H1 (cell line): Measurements from ENCODE around the gene MAPK9. TPM values are rescaled to one million over a fixed set of nuclear protein-coding genes. Genes with fewer than 3 reads are reported as not detected.

ENCODE experiments used
- CTCF ChIA-PET: fragments of 300-600 bp; sonication (Branson Sonifier 250); formaldehyde crosslinking; loops from one replicate; lab custom pipeline; 2021; ENCODE audit not compliant: partially characterized antibody; lab: Charles Lee
- POLR2A ChIA-PET: fragments of 300-600 bp; sonication (Branson Sonifier 250); formaldehyde crosslinking; loops from one replicate; lab custom pipeline; 2021; ENCODE audit warnings: inconsistent platforms; ENCODE audit not compliant: partially characterized antibody; lab: Charles Lee
- DNase-seq, 2 experiments: peaks; one replicate each; pipeline versions ENCODE4 v3.0.0 to v3.0.0-alpha.2; 2010 to 2022; ENCODE audit warnings: low spot score in 2 of 2, low read depth in 1 of 2, mixed read lengths in 1 of 2
- FAIRE-seq: peaks from 2 replicates; lab custom pipeline; 2011; peaks lifted over from hg19 to GRCh38; lab: Jason Lieb, UNC
- H2AFZ ChIP-seq: 2 replicates; pipeline ENCODE4 v1.8.1; 2012; ENCODE audit warnings: low read length, inconsistent platforms
- H2AK5ac ChIP-seq: 2 replicates; pipeline ENCODE4 v1.6.1; 2013; ENCODE audit warnings: low read depth, low read length
- H2BK120ac ChIP-seq: replicated peaks from 2 replicates; pipeline ENCODE3; 2013; ENCODE audit warnings: low read depth, low read length, inconsistent platforms
- H2BK12ac ChIP-seq: 2 replicates; pipeline ENCODE4 v1.6.1; 2013; ENCODE audit warnings: low read depth, low read length
- H2BK15ac ChIP-seq: 2 replicates; pipeline ENCODE4 v1.6.1; 2013; ENCODE audit warnings: low read length
- H2BK20ac ChIP-seq: 2 replicates; pipeline ENCODE4 v1.6.1; 2013; ENCODE audit warnings: low read length
- H2BK5ac ChIP-seq: 2 replicates; pipeline ENCODE4 v1.6.1; 2013; ENCODE audit warnings: low read depth, low read length
- H3K14ac ChIP-seq: 2 replicates; pipeline ENCODE4 v1.6.1; 2013; ENCODE audit warnings: inconsistent platforms; ENCODE audit not compliant: insufficient read length
- H3K18ac ChIP-seq: 2 replicates; pipeline ENCODE4 v1.6.1; 2013; ENCODE audit warnings: low read length; ENCODE audit errors: extremely low read depth
- H3K23ac ChIP-seq: 2 replicates; pipeline ENCODE4 v1.6.1; 2013; ENCODE audit warnings: inconsistent platforms; ENCODE audit not compliant: insufficient read length
- H3K23me2 ChIP-seq: 2 replicates; pipeline ENCODE4 v1.6.1; 2013; ENCODE audit warnings: low read depth, low read length
- H3K27ac ChIP-seq: 2 replicates; pipeline ENCODE4 v1.6.1; 2011; ENCODE audit warnings: low read depth, low read length, inconsistent platforms
- H3K27me3 ChIP-seq, 4 experiments: replicated peaks in 1 of 4; 1 replicate in 1 of 4; 2 replicates in 3 of 4; pipeline versions ENCODE4 v1.6.1 to v1.8.1; 2011 to 2013; ENCODE audit warnings: low read length in 3 of 4, mild to moderate bottlenecking in 3 of 4, inconsistent platforms in 2 of 4, mixed read lengths in 2 of 4, moderate library complexity in 1 of 4; ENCODE audit not compliant: control insufficient read depth in 3 of 4, insufficient read depth in 3 of 4; ENCODE audit errors: extremely low read depth in 1 of 4
- H3K36me3 ChIP-seq, 4 experiments: 2 replicates each; pipeline versions ENCODE4 v1.6.1 to v1.8.1; 2011 to 2013; ENCODE audit warnings: mild to moderate bottlenecking in 4 of 4, low read length in 3 of 4, moderate library complexity in 2 of 4, control low read depth in 1 of 4, inconsistent platforms in 1 of 4; ENCODE audit not compliant: insufficient read depth in 4 of 4, control insufficient read depth in 2 of 4
- H3K4ac ChIP-seq: replicated peaks from 2 replicates; pipeline ENCODE3; 2013; ENCODE audit warnings: low read length, low read depth, mixed read lengths, inconsistent platforms; ENCODE audit not compliant: insufficient read length
- H3K4me1 ChIP-seq, 4 experiments: replicated peaks in 1 of 4; 1 replicate in 1 of 4; 2 replicates in 3 of 4; pipeline versions ENCODE4 v1.6.1 to v1.8.1; 2011 to 2013; ENCODE audit warnings: low read length in 3 of 4, inconsistent platforms in 2 of 4, mixed read lengths in 1 of 4; ENCODE audit not compliant: insufficient read depth in 4 of 4, control insufficient read depth in 3 of 4
- H3K4me2 ChIP-seq, 2 experiments: 2 replicates each; pipeline versions ENCODE4 v1.6.1 to v1.8.1; 2011 to 2013; ENCODE audit warnings: low read depth in 2 of 2, low read length in 2 of 2, control low read depth in 1 of 2, inconsistent platforms in 1 of 2, mild to moderate bottlenecking in 1 of 2; ENCODE audit not compliant: insufficient read depth in 1 of 2
- H3K4me3 ChIP-seq, 4 experiments: fragments of 200-600, 300-600 bp in 1 of 4; sonication (generic), shearing (Covaris generic), sonication (Bioruptor Twin) in 1 of 4; 2 replicates each; pipeline versions ENCODE4 v1.5.1 to v1.8.1; 2011 to 2016; ENCODE audit warnings: low read length in 4 of 4, low read depth in 3 of 4, control low read depth in 2 of 4, inconsistent platforms in 2 of 4, mild to moderate bottlenecking in 2 of 4, mixed read lengths in 1 of 4, moderate library complexity in 1 of 4; ENCODE audit not compliant: insufficient read depth in 2 of 4; ENCODE audit errors: extremely low read depth in 1 of 4
- H3K56ac ChIP-seq: replicated peaks from 2 replicates; pipeline ENCODE3; 2013; ENCODE audit warnings: low read depth, mild to moderate bottlenecking, mixed read lengths, low read length, inconsistent platforms; ENCODE audit not compliant: insufficient read length
- H3K79me1 ChIP-seq: 2 replicates; pipeline ENCODE4 v1.6.1; 2013; ENCODE audit warnings: low read depth, low read length, control low read depth
- H3K79me2 ChIP-seq, 2 experiments: 2 replicates each; pipeline versions ENCODE4 v1.6.1 to v1.8.1; 2012 to 2013; ENCODE audit warnings: low read length in 2 of 2, mild to moderate bottlenecking in 2 of 2, inconsistent platforms in 1 of 2; ENCODE audit not compliant: insufficient read depth in 2 of 2, control insufficient read depth in 1 of 2
- H3K9ac ChIP-seq, 4 experiments: replicated peaks in 1 of 4; 1 replicate in 1 of 4; 2 replicates in 3 of 4; pipeline versions ENCODE4 v1.6.1 to v1.8.1; 2011 to 2013; ENCODE audit warnings: low read depth in 3 of 4, low read length in 3 of 4, control low read depth in 2 of 4, mild to moderate bottlenecking in 2 of 4, moderate library complexity in 2 of 4, inconsistent platforms in 1 of 4; ENCODE audit errors: extremely low read depth in 1 of 4
- H3K9me3 ChIP-seq, 2 experiments: 2 replicates each; pipeline versions ENCODE4 v1.6.1 to v1.8.1; 2012 to 2013; ENCODE audit warnings: mild to moderate bottlenecking in 2 of 2, moderate library complexity in 2 of 2, control low read depth in 1 of 2, inconsistent platforms in 1 of 2, low read depth in 1 of 2, low read length in 1 of 2, mixed read lengths in 1 of 2; ENCODE audit not compliant: insufficient read depth in 2 of 2
- H4K20me1 ChIP-seq, 2 experiments: replicated peaks in 1 of 2; 2 replicates each; pipeline versions ENCODE3 to v1.8.1; 2011 to 2013; ENCODE audit warnings: inconsistent platforms in 2 of 2, low read length in 2 of 2, mild to moderate bottlenecking in 1 of 2; ENCODE audit not compliant: insufficient read depth in 2 of 2, control insufficient read depth in 1 of 2
- H4K5ac ChIP-seq: 2 replicates; pipeline ENCODE4 v1.6.1; 2013; ENCODE audit warnings: low read length, low read depth, mixed read lengths, inconsistent platforms; ENCODE audit not compliant: insufficient read length
- H4K8ac ChIP-seq: 2 replicates; pipeline ENCODE4 v1.8.0; 2013; ENCODE audit warnings: mild to moderate bottlenecking, moderate library complexity, low read length, inconsistent platforms; ENCODE audit not compliant: insufficient read depth; ENCODE audit errors: extremely low read depth
- H4K91ac ChIP-seq: replicated peaks from 2 replicates; pipeline ENCODE3; 2013; ENCODE audit warnings: low read length, mixed read lengths, inconsistent platforms; ENCODE audit not compliant: insufficient read length
- BRCA1 ChIP-seq: IDR thresholded peaks from 2 replicates; pipeline ENCODE4 v1.6.1; 2012; ENCODE audit warnings: low read depth, low read length, improper control_type of control experiment
- CBX5 ChIP-seq: fragments of 300-800, 300-1000 bp; sonication (generic); IDR thresholded peaks from 2 replicates; pipeline ENCODE4 v1.7.1; 2016; ENCODE audit warnings: antibody characterized with exemption, low read length, low read depth
- HDAC2 ChIP-seq, 2 experiments: fragments of 300-600 bp in 1 of 2; sonication (generic) in 1 of 2; IDR thresholded peaks; 2 replicates each; pipeline ENCODE4 v1.6.1; 2011 to 2012; ENCODE audit warnings: low read depth in 2 of 2, low read length in 2 of 2, mild to moderate bottlenecking in 2 of 2, moderate library complexity in 2 of 2, borderline replicate concordance in 1 of 2, inconsistent platforms in 1 of 2
- KDM4A ChIP-seq: IDR thresholded peaks from one replicate; pipeline ENCODE4 v1.7.1; 2012; ENCODE audit warnings: low read depth, mild to moderate bottlenecking, moderate library complexity, low read length, inconsistent platforms; ENCODE audit not compliant: severe bottlenecking
- KDM5A ChIP-seq: fragments of 200-600 bp; IDR thresholded peaks from 2 replicates; pipeline ENCODE4 v1.7.1; 2012; ENCODE audit warnings: mild to moderate bottlenecking, low read length, inconsistent platforms, mixed read lengths
- NRF1 ChIP-seq: IDR thresholded peaks from 2 replicates; pipeline ENCODE4 v1.6.1; 2011; ENCODE audit warnings: mild to moderate bottlenecking, low read depth, low read length, improper control_type of control experiment
- RAD21 ChIP-seq, 2 experiments: IDR thresholded peaks in 1 of 2; conservative IDR thresholded peaks in 1 of 2; 2 replicates each; pipeline ENCODE4 v1.6.1; 2011; ENCODE audit warnings: low read depth in 2 of 2, low read length in 2 of 2, improper control_type of control experiment in 1 of 2, inconsistent platforms in 1 of 2, mild to moderate bottlenecking in 1 of 2, moderate library complexity in 1 of 2
- RNF2 ChIP-seq: fragments of 200-900, 300-1000 bp; sonication (generic); IDR thresholded peaks from 2 replicates; pipeline ENCODE4 v1.7.1; 2016; ENCODE audit warnings: borderline replicate concordance, low read depth, mild to moderate bottlenecking, antibody characterized with exemption, low read length; ENCODE audit not compliant: poor library complexity, severe bottlenecking; ENCODE audit errors: missing control alignments
- SIX5 ChIP-seq: IDR thresholded peaks from 2 replicates; pipeline ENCODE4 v1.6.1; 2011; ENCODE audit warnings: mild to moderate bottlenecking, low read depth, low read length
- SP1 ChIP-seq: IDR thresholded peaks from 2 replicates; pipeline ENCODE4 v1.6.1; 2011; ENCODE audit warnings: low read depth, low read length
- WGBS, 2 experiments: shearing (Covaris generic) in 1 of 2; methylation state at CpG; one replicate each; pipeline versions ENCODE4 v1.1.6 to v1.1.7; 2013 to 2015; ENCODE audit warnings: low lambda C conversion rate in 2 of 2, mixed read lengths in 2 of 2, inconsistent platforms in 1 of 2, low coverage in 1 of 2, missing lambda C conversion rate in 1 of 2; ENCODE audit not compliant: insufficient replicate concordance in 2 of 2, insufficient coverage in 1 of 2, insufficient read length in 1 of 2; ENCODE audit errors: extremely low coverage in 1 of 2, missing lambda C conversion rate in 1 of 2; 5-methylcytosine and 5-hydroxymethylcytosine counted together
- polyA plus RNA-seq, 7 experiments: library from polyadenylated mRNA; depleted of rRNA in 3 of 7; stranded (reverse) in 5 of 7; unstranded in 2 of 7; fragments of >200 nt in 5 of 7; fragments of 200-250 nt in 2 of 7; gene quantifications; 1 replicate in 5 of 7; 2 replicates in 1 of 7; 4 replicates in 1 of 7; pipeline versions ENCODE4 v1.2.1 to v1.2.3, GENCODE V29; 2011 to 2013; ENCODE audit warnings: missing spikeins in 2 of 7, mixed read lengths in 2 of 7
- total RNA-seq: library from RNA; stranded (reverse); fragmentation: NEBNext Ultra II Directional; extraction: Animal tissue kit (Norgen Biotek cat#: 25700); gene quantifications from 2 replicates; pipeline ENCODE4 v1.2.1, GENCODE V29; 2021
- TF ChIP-seq, protein P1 (sequence below): IDR thresholded peaks from 2 replicates; pipeline ENCODE4 v1.6.1; 2011; ENCODE audit warnings: low read length, improper control_type of control experiment

MAPK9 gene
- total and polyA plus RNA-seq, 2 of the 8 experiments (the other 6 are each of a cell fraction or from before 2014, with no cell fraction given), result 22.3 to 43.7 TPM

DNA sequence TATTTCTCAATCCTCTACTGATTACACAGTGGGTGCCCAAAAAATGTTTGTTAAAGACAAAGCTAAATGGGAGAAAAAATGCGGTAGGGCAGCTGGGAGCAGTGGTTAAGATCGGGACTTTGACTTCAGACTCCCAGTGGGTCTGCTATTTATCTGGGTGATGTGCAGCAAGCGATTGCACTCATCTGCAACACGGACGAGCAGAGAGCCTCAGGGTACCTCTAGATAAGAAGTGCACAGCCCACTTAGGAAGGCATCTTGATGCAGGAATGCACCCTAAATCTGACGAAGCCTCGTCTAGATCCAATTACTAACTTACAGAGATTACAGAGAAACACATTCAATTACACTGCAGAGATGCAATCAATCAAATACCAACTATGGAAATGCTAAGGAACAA is 4.0 kb downstream of the MAPK9 start:
- Histone ChIP-seq H3K79me2 (peaks cover 7 to 60% of the 10 kb centered on the region in 2 experiments; a peak in 3 of 4 replicates), H2AFZ (no peak overlapping the region), H3K23ac (no peak overlapping the region), H2BK20ac (no peak overlapping the region), H3K23me2 (peaks cover 2% of the 10 kb centered on the region; the same call in 1 of the 2 replicates), H2BK12ac (no peak overlapping the region), H4K20me1 (peaks cover 3 to 10% of the 10 kb centered on the region in 2 experiments), H4K5ac (no peak overlapping the region), H4K8ac (no peak overlapping the region), H3K4ac (no peak overlapping the region), H3K4me2 (no peak overlapping the region), H2AK5ac (no peak overlapping the region), H3K27me3 (no peaks in the 10 kb centered on the region), H2BK5ac (no peak overlapping the region), H3K9ac (no peak overlapping the region), H3K79me1 (peaks cover 16% of the 10 kb centered on the region), H3K14ac (no peak overlapping the region), H2BK120ac (no peak overlapping the region), H3K36me3 (peaks cover 0 to 13% (median 2%) of the 10 kb centered on the region in 4 experiments; a peak in 3 of 8 replicates), H3K4me3 (no peak overlapping the region), H3K18ac (no peak overlapping the region), H3K9me3 (no peaks in the 10 kb centered on the region), H4K91ac (no peak overlapping the region), H3K27ac (no peak overlapping the region), H3K56ac (no peak overlapping the region), H3K4me1 (peaks cover 0 to 3% (median under 1%) of the 10 kb centered on the region in 4 experiments; a peak in 3 of 7 replicates), H2BK15ac (no peak overlapping the region)
- CTCF ChIA-PET, result no interaction called here
- DNase-seq, result no peak
- FAIRE-seq, result no peak
- POLR2A ChIA-PET, result interaction anchor here (0.8 kb wide), 1 partner anchor 14 kb away, joined by 3 read pairs; no protein-coding TSS in a partner anchor
- TF ChIP-seq RNF2 (no peak), HDAC2 (IDR thresholded peaks at IDR 0.05; ENCODE audit: borderline replicate concordance in 1 of 2, low read depth in 2 of 2, low read length in 2 of 2) (no peak), SP1 (no peak), SIX5 (no peak), RAD21 (IDR thresholded peaks at IDR 0.05 in 1 of 2, conservative IDR thresholded peaks at IDR 0.05 in 1 of 2; ENCODE audit: low read depth in 2 of 2, low read length in 2 of 2) (no peak), CBX5 (no peak), KDM5A (no peak), BRCA1 (no peak), KDM4A (no peak), NRF1 (no peak)
- TF ChIP-seq, protein P1, sequence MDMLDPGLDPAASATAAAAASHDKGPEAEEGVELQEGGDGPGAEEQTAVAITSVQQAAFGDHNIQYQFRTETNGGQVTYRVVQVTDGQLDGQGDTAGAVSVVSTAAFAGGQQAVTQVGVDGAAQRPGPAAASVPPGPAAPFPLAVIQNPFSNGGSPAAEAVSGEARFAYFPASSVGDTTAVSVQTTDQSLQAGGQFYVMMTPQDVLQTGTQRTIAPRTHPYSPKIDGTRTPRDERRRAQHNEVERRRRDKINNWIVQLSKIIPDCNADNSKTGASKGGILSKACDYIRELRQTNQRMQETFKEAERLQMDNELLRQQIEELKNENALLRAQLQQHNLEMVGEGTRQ, result no peak
- 83% methylated on average over 7 of the region's 7 CpGs; no CpG with 5 or more reads in 1 of the 2 experiments for whole genome bisulfite sequencing, 2 experiments
